ENCODE measurements around the gene SLIT1.

Gene SLIT1

DNA sequence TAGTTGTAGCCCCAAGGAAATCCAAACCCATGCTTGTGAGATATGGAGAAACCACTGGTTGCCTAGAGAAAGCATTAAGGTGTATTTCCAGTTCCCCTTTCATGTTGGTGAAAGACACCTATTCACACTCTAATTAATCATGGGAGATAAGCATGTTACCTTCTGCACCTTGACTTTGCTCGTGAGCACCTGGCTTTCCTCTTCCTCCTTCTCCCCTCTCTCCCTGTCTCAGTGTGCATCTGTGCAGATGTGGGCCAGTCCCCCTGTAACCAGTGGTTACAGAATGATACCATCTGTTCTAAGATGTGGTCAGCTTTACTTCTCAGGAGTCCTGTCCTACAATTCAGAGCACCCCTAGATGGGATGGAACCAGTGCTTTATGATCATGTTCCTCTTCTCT is 193.0 kb downstream of the SLIT1 start:
- DNase-seq: no peak

DNA sequence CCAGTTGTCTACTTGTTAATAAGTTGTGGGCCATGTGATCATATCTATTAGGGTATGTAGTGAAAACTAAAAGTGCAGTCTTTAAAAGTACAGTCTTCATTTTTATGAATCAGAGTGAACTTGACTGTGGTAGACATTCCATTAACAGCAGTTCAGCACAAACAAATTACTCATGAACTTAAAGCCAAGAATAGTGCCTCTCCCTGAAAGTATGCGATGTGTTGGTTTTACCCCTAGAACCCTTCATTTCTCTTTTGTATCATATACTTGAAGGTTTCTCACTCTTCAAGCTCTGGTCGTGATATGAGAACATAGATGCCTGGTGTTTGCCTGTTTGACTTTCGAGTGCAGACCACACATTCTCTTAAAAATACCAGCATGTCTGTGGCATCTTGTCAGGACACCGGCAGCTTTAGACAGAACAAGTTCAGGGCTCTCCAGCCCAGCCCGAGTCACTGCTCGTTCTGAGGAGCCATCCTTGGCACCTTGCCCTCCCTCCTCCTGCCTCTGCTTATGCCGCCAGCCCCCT is 194.4 kb downstream of the SLIT1 start:
- no peak for DNase-seq

DNA sequence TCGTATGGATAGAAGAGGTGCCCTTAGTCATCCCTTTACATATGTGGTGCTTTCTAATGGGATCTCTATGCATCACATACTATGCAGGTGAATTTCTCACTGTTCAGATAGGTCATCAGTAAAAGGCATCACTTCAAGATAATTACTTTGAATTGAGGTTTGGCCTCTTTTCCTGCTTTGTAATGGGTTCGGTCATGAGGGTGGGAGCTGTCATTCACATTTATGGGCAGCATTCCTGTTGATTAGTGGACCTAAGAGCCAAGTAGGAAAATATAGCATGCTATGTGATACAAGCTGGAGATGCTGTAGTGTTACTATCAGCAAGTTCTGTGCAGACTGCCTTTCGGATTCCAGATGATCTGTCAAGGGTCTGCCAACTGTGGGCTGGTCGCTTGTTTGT is 197.3 kb downstream of the SLIT1 start:
- DNase-seq: no peak

DNA sequence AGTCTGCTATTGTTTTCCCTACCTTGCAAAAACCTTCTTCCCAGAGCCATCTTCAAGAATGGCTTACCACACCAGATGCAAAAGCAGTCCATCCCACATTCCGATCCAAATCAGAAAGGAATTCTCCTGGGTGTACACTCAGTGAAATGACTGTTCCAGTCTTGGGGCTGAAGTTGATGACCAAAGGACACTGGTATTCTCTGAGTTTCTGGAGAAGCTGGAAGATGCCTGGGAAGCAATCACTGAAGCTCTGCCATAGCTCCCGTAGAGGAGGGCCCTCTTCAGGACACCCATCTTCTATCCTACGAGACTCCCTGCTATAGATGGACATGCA is 197.9 kb downstream of the SLIT1 start:
- no peak for DNase-seq

DNA sequence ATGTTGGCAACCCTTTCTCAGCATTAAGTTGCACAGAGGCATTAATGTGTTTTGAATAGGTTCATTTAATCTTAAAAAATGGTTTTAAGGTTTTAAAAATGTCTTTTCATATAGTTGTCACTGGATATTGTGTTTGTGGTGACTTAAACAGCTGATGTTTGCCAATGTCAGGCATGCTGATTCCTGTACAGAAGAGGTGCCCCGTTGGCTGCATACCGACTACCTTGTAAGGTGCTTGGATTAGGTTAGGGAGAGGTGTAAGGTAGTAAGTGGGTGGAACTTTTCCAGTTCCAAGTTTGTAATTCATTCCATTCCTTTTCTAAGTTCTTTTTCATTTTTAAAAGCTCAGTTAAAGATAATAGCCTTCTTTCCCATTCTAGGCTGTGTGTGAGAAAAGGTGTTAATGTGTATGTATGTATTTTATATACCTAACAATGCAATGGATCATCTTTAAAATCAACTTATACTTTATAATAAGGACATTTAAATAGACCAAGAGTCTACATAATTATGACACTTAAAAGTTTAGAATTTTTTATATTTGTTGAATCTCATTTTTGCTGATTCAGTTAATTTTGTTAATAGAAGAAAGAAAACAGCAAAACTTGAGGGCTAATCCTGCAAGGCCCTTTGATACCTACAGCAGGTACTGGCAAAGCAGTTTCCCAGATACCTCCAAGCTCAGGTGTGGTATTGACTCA is 198.5 kb downstream of the SLIT1 start:
- DNase-seq: no peak

DNA sequence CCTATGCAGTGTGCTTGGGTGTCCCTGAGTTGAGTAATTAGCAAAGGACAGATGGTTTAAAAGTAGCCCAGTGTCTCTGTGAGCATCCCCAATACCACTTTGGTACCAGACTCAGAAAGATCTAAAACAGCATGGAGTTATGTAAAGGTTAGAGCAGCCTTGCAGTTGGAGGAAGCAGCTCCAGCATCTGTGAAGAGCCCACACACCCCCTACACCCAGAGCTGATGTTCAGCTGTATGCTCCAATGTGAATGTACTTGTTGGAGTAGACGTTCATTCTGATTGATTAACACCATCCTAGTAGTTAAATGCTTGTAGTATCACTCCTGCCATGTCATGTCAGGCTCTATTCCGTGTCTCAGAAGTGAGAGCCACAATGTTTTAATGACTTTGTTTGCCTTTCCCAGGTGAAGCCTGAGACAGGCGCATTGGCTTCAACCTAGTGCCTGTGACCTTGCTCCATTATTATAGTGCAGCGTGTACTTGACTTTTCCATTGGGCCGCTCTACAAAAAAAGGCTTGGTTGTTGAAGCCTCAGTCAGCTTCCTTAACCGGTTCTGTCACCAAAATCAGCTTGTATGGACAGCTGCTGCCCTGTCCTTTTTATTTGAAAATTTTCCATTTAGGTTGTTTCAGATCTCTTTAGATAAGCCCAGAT is 199.4 kb downstream of the SLIT1 start:
- no peak for DNase-seq

DNA sequence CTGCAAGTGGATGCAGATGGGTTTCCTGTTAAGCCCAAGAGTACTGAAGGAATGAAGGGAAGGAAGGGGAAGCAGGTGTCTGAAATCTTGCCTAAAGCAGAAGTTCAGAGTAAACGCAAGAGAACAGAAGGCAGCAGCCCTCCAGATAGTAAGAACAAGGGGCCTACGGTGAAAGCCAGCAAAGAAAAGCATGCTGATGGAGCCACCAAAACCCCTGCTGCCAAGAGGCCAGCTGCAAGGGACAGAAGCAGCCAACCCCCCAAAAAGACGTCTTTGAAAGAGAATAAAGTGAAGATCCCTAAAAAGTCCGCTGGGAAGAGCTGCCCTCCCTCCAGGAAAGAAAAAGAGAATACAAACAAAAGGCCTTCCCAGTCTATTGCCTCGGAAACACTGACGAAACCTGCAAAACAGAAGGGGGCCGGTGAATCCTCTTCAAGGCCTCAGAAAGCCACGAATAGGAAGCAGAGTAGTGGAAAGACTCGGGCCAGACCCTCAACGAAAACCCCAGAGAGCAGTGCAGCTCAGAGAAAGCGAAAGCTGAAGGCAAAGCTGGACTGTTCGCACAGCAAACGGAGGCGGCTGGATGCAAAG is 201.1 kb downstream of the SLIT1 start:
- no peak for DNase-seq

DNA sequence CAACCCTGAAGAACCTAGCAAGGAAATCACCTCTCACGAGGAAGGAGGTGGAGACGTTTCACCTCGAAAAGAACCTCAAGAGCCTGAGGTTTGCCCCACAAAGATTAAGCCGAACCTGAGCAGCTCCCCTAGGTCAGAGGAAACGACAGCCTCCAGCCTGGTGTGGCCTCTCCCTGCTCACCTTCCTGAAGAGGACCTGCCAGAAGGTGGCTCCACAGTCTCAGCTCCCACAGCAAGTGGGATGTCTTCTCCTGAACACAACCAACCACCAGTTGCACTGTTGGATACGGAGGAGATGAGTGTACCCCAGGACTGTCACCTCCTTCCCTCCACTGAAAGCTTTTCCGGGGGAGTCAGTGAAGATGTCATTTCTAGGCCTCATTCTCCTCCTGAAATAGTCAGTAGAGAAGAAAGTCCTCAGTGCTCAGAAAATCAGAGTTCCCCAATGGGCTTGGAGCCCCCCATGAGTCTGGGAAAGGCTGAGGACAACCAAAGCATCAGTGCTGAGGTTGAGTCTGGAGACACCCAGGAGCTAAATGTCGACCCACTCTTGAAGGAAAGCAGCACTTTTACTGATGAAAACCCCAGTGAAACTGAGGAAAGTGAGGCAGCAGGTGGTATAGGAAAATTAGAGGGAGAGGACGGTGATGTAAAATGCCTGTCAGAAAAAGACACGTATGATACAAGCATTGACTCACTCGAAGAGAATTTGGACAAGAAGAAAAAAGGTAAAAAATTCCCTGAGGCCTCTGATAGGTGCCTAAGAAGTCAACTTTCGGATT is 203.4 kb downstream of the SLIT1 start:
- no peak for DNase-seq

DNA sequence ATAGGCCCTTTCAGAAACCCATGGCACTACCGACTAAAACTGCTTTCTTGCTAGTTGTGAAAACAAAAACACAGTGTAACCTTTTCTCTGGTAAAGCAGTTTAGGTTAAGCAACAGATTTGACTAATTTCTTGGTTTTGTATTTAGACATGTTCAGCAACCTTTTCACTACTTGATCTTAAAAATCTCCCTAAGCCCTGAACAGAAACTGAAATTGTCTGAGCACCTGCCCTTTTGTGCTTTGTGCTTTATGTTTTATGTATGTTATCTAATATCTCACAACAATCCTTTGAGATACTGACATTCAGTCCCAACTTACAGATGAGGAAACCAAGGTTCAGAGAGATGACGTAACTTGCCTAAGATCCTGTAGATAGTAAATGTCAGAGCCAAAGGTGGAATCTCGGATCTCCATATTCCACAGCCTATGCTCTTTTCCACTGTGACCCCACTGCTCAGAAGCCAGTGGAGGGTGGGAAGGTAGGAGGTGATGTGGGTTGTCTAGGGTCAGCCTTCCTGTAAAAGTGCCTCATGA is 207.1 kb downstream of the SLIT1 start:
- DNase-seq: no peak

DNA sequence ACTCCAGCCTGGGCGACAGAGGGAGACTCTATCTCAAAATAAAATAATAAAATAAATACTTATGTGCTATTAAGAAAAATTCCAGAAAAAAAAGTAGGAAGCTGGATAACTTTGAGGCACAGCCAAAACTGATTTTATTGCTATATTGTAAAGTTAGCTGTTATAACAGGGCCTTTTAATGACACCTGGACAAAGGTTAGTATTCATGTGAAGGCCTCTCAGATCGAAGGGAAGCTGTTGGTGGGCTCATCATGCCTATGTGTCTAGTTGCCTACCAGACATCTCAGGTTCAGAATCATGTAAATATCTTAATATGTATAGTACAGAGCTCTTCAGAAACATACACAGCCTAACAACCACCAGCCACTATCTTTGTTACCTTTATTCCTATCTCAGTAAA is 210.6 kb downstream of the SLIT1 start:
- DNase-seq: no peak

DNA sequence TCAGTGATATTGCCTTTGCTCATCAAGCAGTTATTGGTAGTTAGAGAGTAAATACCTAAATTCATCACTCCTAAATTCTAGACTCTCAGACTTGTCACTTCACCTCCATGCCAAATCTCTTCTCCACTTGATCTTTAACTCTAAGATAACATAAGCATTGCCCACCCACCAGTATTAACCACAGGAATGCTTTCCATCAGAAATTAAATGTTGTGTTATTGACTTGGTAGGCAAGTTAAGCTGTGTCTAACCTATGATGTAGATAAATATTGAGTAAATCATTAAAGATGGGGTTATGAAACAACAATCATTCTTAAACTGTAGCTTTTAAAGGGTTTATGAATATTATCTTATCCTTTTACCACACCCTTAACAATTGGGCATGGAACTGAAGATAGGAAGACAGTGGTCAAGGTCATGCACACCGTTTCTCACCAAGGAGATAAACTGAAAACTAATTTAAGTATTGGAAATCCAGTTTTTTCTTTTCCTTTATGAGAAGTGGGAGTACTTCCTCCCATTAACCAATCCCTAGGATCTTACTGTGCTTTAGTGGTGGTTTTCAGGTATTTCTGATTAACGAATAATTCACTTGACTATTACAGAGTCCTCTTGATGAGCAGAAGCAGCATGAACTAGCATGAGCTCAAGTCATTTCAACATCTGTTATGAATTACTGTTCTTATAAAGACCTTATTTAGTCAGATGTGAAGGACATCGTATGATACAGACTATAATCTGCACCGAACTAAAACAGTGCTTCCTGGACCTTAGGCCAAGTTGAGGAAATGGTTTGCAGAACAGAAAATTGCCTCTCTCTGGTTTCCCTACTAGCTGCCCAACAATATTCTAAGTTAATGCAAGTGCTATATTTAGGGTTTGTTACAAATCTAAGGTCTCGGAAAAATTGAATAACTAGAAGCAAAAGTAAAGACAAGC is 211.7 kb downstream of the SLIT1 start:
- DNase-seq: no peak

DNA sequence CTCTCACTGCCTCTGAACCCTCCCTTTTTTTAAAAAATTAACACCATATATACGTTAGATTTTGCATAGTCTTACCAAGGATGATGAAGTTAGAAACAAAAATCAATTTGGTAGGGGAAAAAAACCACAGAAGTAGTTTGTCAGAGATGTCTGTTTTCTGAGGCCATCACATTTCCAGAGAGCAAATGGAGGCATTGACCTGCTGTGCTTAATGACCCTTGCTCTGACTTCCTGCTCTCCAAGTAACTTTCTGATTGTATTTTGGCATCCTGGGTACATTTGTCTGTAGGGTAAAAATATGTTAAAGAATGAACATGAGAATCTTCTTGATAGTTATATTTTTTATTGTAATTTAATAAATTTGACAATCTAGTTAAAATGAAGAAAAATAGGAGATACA is 213.5 kb downstream of the SLIT1 start:
- no peak for DNase-seq

DNA sequence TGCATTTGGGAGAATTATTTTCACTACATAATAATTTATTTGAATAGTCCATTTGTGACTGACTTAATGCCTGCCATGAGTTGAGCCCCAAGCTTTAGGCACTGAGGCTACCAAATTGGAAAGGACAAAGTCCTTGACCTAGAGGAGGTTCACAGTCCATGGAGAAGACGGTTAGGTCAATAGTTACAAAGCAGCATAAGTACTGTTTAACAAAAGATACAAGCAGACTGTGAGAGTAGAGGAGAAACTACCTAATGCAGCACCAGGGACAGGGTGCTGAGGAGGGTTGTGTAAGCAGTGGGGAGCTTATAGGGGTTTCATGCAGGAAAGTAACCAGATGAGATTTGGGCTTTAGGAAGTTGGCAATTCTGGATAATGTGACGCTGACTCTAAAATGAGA is 214.4 kb downstream of the SLIT1 start:
- DNase-seq: no peak

DNA sequence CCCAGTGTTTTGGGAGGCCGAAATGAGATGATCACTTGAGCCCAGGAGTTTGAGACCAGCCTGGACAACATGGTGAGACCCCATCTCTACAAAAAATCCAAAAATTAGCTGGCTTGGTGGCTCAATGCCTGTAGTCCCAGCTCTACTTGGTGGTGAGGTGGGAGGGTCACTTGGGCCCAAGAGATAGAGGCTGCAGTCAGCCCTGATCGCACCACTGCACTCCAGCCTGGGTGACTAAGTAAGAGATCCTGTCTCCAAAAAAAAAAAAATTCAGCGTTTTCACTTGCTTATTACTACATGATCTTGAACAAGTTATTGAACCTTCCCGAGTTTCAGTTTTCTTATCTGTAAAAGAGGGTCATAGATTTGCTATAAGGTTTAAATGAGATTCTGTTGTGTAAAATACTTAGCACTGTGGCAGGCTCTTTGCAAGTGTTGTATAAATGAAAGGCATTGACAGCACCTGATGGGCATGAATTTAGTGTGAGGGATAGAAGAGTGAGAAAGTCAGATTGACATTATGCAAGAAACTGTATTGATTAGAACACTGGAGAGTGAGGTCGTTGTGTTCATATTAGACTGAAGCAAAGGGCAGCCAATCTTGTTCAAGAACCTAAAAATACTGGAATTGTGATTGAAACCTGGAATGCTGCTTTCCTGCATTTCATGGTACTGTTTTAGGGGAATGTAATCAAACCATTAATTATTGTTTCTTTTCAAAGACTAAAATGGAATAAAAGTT is 216.9 kb downstream of the SLIT1 start:
- DNase-seq: no peak

DNA sequence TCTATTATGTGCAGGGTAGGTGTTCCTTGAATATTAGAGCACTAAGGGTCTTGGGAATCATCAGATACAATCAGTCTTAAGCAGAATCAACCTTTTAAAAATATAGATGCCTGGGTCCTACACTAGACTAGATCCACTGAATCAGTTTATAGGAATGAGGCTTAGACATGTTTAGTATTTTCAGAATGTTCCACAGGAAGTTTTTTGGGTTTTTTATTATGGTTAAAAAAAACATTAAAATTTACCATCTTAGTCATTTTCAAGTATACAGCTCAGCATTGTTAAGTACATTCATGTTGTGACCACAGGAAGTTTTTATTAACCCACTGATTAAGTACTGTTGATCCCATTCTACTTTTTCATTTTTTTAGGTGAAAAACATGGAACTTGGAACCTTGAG is 217.9 kb downstream of the SLIT1 start:
- no peak for DNase-seq

DNA sequence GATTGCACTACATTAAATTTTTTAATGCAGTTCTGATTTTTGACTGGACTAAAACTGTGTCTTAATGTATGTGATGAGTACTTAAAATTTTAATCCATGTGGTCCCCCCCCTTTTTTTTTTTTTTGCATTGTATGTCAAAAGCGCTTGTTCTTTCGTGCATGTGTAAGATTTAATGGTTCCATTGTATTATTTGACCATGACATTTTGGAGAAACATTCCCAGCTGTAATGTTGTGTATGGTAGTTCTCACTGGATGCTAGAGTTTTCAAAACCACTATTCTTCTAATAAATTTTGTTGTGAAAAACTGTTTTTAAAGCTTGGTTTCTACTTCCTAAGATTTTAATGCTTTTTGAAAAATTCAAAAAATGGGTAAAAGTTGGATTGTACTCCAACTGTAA is 221.6 kb downstream of the SLIT1 start:
- no peak for DNase-seq

DNA sequence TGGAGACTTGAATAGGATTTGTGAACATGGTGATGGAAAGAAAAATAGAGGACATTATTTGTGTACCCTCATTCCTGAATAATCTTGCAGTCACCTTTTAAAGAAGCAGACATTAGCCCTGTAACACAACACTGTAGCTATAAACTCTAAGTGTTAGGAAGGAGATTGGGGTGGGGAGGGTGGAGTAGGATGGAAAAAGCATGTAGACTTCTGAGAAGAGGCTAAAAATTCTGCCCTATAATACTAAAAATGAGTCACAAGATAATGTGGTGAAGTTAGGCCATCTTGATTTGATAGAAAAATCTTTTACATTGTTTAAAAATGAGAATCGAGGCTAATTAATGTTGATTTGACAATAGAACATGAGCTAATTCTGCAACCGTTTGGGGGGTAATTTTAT is 224.9 kb downstream of the SLIT1 start:
- no peak for DNase-seq

DNA sequence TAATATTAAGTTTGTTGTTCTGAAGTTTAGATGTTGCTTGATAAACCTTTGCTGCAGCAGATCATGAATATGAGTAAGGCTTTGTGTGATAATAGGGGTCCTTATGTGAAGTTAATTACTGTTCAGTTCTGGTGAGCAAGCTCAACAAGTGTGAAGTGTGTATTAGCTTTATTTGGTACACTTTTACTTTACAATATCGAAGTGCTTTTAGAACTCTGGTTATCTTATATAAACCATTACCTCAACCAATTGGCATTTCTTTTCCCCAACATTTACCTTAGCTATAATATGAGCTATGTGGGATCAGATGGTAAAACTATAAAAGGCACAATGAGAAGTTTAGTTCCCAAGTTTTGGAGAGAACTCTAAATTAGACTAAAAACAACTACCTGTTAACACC is 226.0 kb downstream of the SLIT1 start:
- no peak for DNase-seq

DNA sequence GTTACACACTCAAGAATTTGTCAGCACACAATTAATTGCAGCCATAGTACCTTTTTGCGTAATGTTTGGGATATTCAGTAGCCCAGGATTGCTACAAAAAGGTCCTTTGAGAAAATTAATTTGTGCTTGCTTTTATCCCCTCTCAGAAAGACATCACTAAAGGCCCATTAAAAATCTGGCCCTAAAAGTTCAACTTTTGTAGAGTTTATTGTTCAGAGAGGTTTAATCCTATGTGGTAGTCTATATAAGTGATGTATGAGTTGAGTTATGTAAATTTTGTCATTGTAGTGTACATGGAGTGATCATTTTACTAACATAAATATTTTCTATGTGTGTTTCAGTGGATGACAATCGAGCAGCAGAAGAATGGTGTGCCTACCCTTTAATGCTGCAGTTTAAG is 227.7 kb downstream of the SLIT1 start:
- DNase-seq: no peak

DNA sequence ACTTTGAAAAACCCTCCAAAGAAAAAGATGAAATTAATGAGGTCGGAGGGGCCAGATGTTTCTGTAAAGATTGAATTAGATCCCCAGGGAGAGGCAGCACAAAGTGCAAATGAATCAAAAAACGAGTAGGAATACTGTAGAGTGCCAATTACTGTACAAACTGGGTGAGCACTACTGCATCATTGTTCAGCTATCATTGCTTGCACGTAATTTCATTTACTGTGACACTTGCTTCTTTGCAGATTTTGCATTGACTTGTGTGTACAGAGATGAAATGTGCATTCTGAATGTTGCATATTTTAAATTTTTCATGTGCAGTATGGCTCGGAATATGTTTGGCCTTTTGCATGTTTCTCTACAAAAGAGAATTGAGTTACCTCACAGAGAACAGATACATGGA is 230.0 kb downstream of the SLIT1 start:
- no peak for DNase-seq

DNA sequence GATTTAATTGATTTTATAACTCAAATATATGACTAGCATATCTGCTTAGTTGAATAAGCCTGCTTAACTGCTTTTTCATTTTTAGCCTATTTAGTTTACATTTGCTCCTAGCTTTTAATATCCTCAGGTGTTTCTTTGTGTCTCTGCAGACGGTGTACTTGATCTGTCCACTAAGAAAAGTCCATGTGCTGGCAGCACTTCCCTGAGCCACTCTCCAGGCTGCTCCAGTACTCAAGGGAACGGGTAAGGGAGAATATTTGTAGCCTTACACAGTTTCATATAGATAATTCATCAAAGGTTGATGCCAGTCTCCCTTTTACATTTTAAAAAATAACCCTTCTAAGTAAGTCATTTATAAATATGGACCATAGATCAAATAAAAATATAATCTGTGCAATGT is 233.8 kb downstream of the SLIT1 start:
- no peak for DNase-seq

All from stimulated activated CD4-positive, alpha-beta T cell treated with anti-CD3 and anti-CD28 coated beads, Interleukin-2, amount 100 ng/mL, for 48 hours (primary cell).